ENCODE data around the gene TBX2.

Gene TBX2

DNA sequence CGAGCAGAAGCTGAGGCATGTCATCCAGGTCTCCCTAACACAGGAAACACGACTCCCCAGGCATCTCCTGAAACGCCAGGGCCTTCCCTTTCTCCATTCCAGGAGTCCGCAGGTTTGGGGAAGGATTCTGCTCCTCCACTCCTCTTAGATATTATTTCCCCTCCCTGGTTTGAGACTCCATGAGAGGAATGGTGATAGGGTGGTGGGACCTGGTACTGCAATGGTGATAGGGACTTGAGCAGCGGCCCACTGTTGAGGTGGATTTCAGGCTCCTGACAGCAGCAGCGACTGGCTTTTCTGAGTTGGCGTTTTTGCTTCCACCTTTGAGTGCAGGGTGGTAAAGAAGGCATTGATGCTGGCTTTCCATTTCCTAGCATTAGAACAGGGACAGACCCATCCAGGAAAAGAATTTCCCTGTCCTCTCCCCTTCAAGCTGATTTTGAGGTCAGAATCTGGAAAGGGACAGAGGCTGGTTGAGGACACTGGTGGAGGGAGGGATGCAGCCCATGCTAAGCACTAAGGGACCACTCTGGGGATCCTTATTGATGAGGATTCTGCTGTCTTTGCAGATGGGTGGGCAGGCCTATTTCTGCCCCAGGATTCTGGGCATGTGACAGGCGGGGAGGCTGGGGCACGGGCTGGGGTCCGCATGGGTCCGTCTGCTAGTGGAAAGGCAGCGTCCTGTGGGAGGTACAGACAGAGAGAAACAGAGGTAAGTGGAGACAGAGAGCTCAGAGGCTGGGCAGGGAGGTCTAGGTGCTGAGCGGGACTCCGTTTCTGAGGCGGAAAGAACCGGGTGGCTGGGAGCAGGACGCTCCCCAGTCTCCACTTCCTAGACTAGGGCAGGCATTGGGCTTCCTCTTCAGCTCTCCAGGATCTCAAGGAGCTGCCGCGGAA, 51.2 kb downstream of the TBX2 start (continued):
- TF ChIP-seq KLF7 (tag by site-specific recombination; IDR thresholded peaks at IDR 0.05; ENCODE audit: borderline replicate concordance) (no peak), ZBTB20 (tag by site-specific recombination; IDR thresholded peaks at IDR 0.05) (no peak), ZNF423 (tag by site-specific recombination; IDR thresholded peaks at IDR 0.05) (no peak), ZNF501 (tag by site-specific recombination; IDR thresholded peaks at IDR 0.05) (no peak), ZNF140 (tag by site-specific recombination; IDR thresholded peaks at IDR 0.05) (no peak)

DNA sequence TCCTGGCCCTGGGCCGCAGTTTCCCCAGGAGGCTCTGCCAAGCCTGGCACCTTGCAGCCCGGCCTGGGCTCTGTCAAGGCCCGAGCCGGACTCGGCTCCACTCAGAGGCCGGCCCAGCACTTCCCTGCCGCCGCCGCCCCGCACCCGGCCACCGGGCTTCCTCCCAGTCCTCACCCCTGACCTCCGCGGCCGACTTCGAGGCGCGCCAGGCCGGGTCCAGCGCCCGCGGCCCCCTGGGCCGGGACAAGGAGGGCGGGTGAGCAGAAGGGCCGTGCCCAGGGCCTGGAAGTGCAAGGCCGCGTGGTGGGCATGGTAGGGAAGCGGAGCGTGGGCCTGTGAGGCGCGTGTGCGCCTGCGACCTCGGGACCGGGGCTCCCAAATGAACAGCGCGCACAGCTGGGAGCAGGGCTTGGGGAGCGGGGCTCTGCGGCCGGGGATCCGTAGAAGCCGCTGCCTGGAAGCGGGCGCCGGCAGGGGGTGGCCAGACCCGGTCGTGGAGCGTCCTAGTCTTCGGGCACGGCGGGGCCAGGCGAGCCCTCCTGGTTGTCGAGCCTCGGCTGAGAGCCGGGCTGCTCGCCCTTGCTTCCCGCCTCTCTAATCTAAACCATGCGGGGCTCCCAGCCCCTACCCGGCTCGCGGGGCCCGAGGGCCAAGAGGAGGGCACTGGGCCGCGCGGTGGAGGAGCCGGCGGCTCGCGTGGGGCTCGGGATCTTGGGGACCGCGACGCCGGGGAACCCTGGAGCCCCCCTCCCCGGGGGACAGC, 52.1 kb downstream of the TBX2 start:
- Histone ChIP-seq H3K4me3 (ENCODE audit: low read depth, low read length) (no peak overlapping the region), H3K36me3 (ENCODE audit: control insufficient read depth in 2 of 2, insufficient read depth in 1 of 2, low read length in 2 of 2) (no peaks in the 10 kb centered on the region), H3K9me3 (ENCODE audit: control insufficient read depth, insufficient read depth, low read depth, low read length) (no peaks in the 10 kb centered on the region), H3K4me1 (ENCODE audit: control insufficient read depth, insufficient read depth, low read length) (no peaks in the 10 kb centered on the region), H3K27ac (ENCODE audit: extremely low read depth, low read depth, low read length) (no peak overlapping the region)
- ChIA-PET CTCF (interaction anchor here (1.1 kb wide), 1 partner anchor 123 kb away, joined by 3 read pairs; no protein-coding TSS in a partner anchor), POLR2A (no interaction called here)
- no peak for TF ChIP-seq KLF1 (tag by site-specific recombination; IDR thresholded peaks at IDR 0.05)
- no peak for TF ChIP-seq ZNF280C (tag by site-specific recombination; IDR thresholded peaks at IDR 0.05)
- no peak for TF ChIP-seq YY1 (tag by site-specific recombination; IDR thresholded peaks at IDR 0.05)
- TF ChIP-seq KLF9 (tag by site-specific recombination; IDR thresholded peaks at IDR 0.05; ENCODE audit: low read depth), result no peak
- no peak for TF ChIP-seq KLF16 (tag by site-specific recombination; IDR thresholded peaks at IDR 0.05)
- TF ChIP-seq, protein P1, sequence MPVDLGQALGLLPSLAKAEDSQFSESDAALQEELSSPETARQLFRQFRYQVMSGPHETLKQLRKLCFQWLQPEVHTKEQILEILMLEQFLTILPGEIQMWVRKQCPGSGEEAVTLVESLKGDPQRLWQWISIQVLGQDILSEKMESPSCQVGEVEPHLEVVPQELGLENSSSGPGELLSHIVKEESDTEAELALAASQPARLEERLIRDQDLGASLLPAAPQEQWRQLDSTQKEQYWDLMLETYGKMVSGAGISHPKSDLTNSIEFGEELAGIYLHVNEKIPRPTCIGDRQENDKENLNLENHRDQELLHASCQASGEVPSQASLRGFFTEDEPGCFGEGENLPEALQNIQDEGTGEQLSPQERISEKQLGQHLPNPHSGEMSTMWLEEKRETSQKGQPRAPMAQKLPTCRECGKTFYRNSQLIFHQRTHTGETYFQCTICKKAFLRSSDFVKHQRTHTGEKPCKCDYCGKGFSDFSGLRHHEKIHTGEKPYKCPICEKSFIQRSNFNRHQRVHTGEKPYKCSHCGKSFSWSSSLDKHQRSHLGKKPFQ (tag by site-specific recombination; IDR thresholded peaks at IDR 0.05), result no peak
- TF ChIP-seq ZNF76 (tag by site-specific recombination; IDR thresholded peaks at IDR 0.05; ENCODE audit: borderline replicate concordance, low read depth), result no peak
- TF ChIP-seq, protein P2, sequence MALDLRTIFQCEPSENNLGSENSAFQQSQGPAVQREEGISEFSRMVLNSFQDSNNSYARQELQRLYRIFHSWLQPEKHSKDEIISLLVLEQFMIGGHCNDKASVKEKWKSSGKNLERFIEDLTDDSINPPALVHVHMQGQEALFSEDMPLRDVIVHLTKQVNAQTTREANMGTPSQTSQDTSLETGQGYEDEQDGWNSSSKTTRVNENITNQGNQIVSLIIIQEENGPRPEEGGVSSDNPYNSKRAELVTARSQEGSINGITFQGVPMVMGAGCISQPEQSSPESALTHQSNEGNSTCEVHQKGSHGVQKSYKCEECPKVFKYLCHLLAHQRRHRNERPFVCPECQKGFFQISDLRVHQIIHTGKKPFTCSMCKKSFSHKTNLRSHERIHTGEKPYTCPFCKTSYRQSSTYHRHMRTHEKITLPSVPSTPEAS (tag by site-specific recombination; IDR thresholded peaks at IDR 0.05), result no peak
- TF ChIP-seq SP3 (tag by site-specific recombination; IDR thresholded peaks at IDR 0.05), result no peak
- no peak for TF ChIP-seq TCF7L2 (IDR thresholded peaks at IDR 0.05; ENCODE audit: borderline replicate concordance, low read depth, low read length)
- no peak for TF ChIP-seq ZNF843 (tag by site-specific recombination; IDR thresholded peaks at IDR 0.05)
- no peak for TF ChIP-seq ZNF791 (tag by site-specific recombination; IDR thresholded peaks at IDR 0.05)
